ENCODE data around the gene SMAD4. TPM values are rescaled to one million over a fixed set of nuclear protein-coding genes. Genes with fewer than 3 reads are reported as not detected.

The SMAD4 gene
- total RNA-seq, 1 donor from 2014 or later = 121 TPM

DNA sequence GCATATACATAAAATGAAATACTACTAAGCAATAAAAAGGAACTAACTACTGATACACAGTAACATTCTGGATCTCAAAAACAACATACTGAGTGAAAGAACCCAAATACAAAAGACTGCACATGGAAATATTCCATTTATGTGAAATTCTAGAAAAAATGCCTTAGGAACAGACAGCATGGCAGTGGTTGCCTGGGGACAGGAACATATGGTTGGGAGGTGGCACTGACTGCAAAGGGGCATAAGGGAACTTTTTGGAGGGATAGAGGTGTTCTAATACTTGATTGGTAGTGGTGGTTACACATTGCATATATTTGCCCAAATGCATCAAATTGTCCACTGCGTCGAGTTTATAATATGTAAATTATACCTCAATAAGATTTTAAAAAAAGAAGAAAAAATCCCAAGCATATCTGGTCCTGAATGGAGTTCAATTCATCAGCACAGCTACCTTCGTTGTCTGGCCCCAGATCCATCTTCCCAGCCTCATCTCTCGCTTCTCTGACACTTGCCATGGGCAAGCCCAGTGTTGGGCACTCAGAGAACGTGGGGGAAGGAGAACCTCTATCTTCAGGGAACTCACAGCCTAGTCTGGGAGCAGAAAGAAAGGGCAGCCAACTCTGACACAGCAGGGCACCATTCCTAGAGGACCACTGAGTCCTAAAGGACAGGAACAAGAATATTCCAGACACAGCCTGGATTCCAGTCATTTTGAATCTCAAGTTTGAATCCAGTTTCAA, 8.6 kb upstream of the SMAD4 start:
- Mint-ChIP-seq H3K4me3 (ENCODE audit: unreplicated experiment) (no peak overlapping the region), H3K27ac (ENCODE audit: unreplicated experiment) (no peak overlapping the region), H3K36me3 (ENCODE audit: unreplicated experiment) (peaks cover 5% of the 10 kb centered on the region), H3K27me3 (ENCODE audit: unreplicated experiment) (no peaks in the 10 kb centered on the region), H3K9me3 (ENCODE audit: unreplicated experiment) (no peaks in the 10 kb centered on the region), H3K4me1 (ENCODE audit: low read depth, unreplicated experiment) (peaks cover 7% of the 10 kb centered on the region)
- TF ChIP-seq, protein P1, sequence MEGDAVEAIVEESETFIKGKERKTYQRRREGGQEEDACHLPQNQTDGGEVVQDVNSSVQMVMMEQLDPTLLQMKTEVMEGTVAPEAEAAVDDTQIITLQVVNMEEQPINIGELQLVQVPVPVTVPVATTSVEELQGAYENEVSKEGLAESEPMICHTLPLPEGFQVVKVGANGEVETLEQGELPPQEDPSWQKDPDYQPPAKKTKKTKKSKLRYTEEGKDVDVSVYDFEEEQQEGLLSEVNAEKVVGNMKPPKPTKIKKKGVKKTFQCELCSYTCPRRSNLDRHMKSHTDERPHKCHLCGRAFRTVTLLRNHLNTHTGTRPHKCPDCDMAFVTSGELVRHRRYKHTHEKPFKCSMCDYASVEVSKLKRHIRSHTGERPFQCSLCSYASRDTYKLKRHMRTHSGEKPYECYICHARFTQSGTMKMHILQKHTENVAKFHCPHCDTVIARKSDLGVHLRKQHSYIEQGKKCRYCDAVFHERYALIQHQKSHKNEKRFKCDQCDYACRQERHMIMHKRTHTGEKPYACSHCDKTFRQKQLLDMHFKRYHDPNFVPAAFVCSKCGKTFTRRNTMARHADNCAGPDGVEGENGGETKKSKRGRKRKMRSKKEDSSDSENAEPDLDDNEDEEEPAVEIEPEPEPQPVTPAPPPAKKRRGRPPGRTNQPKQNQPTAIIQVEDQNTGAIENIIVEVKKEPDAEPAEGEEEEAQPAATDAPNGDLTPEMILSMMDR (IDR thresholded peaks at IDR 0.05; ENCODE audit: partially characterized antibody, unreplicated experiment) = no peak
- DNase-seq = no peak

GRCh38 chr18:51025512-51025911, 4.5 kb upstream of the SMAD4 start:
- peaks cover 6% of the 10 kb centered on the region for H3K27me3 Mint-ChIP-seq (ENCODE audit: unreplicated experiment)
- H3K27ac Mint-ChIP-seq (ENCODE audit: unreplicated experiment) = no peak overlapping the region
- no peak overlapping the region for H3K4me3 Mint-ChIP-seq (ENCODE audit: unreplicated experiment)
- TF ChIP-seq, protein P1 (IDR thresholded peaks at IDR 0.05; ENCODE audit: partially characterized antibody, unreplicated experiment) = no peak
- peaks cover 5% of the 10 kb centered on the region for H3K36me3 Mint-ChIP-seq (ENCODE audit: unreplicated experiment)
- no peak for DNase-seq
- peaks cover 12% of the 10 kb centered on the region for H3K4me1 Mint-ChIP-seq (ENCODE audit: low read depth, unreplicated experiment)
- H3K9me3 Mint-ChIP-seq (ENCODE audit: unreplicated experiment) = peaks cover 8% of the 10 kb centered on the region

DNA sequence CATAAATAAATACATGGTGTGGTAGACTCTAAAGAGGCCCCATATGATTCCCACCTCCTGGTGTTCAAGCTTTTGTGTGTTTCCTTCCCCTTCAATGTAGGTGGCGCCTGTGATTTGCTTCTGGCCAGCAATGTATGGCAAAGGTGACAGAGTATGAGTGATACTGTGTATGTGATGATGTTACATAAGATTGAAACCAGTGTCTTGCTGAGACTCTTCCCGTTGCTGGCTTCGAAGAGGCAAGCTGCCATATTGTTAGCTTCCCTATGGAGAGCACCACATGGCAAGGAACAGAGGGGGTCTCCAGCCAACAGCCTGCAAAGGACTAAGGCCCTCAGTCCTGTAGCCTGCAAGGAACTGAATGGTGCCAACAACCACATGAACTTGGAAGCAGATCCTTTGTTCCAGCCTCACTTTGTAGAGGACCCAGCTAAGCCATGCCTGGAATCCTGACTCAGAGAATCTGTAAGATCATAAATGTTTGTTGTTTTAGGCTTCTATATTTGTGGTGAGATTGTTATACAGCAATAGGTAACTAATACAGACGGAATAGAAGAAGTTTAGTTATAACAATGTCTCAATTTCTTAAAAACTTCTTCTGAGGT, 1.7 kb upstream of the SMAD4 start:
- no peak for DNase-seq
- Mint-ChIP-seq H3K27me3 (ENCODE audit: unreplicated experiment) (peaks cover 10% of the 10 kb centered on the region), H3K27ac (ENCODE audit: unreplicated experiment) (peak overlapping the region; percentile 64), H3K9me3 (ENCODE audit: unreplicated experiment) (peaks cover 11% of the 10 kb centered on the region), H3K4me3 (ENCODE audit: unreplicated experiment) (peak overlapping the region; percentile 96), H3K36me3 (ENCODE audit: unreplicated experiment) (peaks cover 4% of the 10 kb centered on the region), H3K4me1 (ENCODE audit: low read depth, unreplicated experiment) (peaks cover 22% of the 10 kb centered on the region)
- TF ChIP-seq, protein P1 (IDR thresholded peaks at IDR 0.05; ENCODE audit: partially characterized antibody, unreplicated experiment) = no peak

GRCh38 chr18:51029378-51029693, 677 bp upstream of the SMAD4 start:
- DNase-seq = no peak
- no peaks in the 10 kb centered on the region for H3K36me3 Mint-ChIP-seq (ENCODE audit: unreplicated experiment)
- H3K9me3 Mint-ChIP-seq (ENCODE audit: unreplicated experiment) = peaks cover 13% of the 10 kb centered on the region
- peak overlapping the region; percentile 98 for H3K27ac Mint-ChIP-seq (ENCODE audit: unreplicated experiment)
- H3K4me1 Mint-ChIP-seq (ENCODE audit: low read depth, unreplicated experiment) = peaks cover 24% of the 10 kb centered on the region
- peaks cover 10% of the 10 kb centered on the region for H3K27me3 Mint-ChIP-seq (ENCODE audit: unreplicated experiment)
- TF ChIP-seq, protein P1 (IDR thresholded peaks at IDR 0.05; ENCODE audit: partially characterized antibody, unreplicated experiment) = no peak
- H3K4me3 Mint-ChIP-seq (ENCODE audit: unreplicated experiment) = peak overlapping the region; percentile 96
